Testis (tissue), 3 donors: Measurements from ENCODE around the gene BCORL1. TPM values are rescaled to one million over a fixed set of nuclear protein-coding genes. Genes with fewer than 3 reads are reported as not detected.

Source experiments
- DNase-seq: peaks from one replicate; pipeline ENCODE4 v3.0.0-alpha.2; 2019
- H3K27ac ChIP-seq, 2 donors: fragments of 200-600 bp; sonication (generic); one replicate each; pipeline ENCODE4 v1.5.1; 2019
- H3K27me3 ChIP-seq: fragments of 200-600 bp; sonication (generic); one replicate; pipeline ENCODE4 v1.5.1; 2019
- H3K36me3 ChIP-seq: fragments of 200-600 bp; sonication (generic); one replicate; pipeline ENCODE4 v1.5.1; 2017; ENCODE audit warnings: low read depth; ENCODE audit errors: missing control alignments
- H3K4me1 ChIP-seq: fragments of 200-600 bp; sonication (generic); one replicate; pipeline ENCODE4 v1.5.1; 2019
- H3K4me3 ChIP-seq, 2 donors: fragments of 200-600 bp; sonication (generic); one replicate each; pipeline ENCODE4 v1.5.1; 2017 to 2019
- H3K9me3 ChIP-seq: fragments of 200-600 bp; sonication (generic); one replicate; pipeline ENCODE4 v1.5.1; 2017
- CTCF ChIP-seq, 3 experiments: fragments of 450-650 bp in 2 of 3; fragments of 200-600 bp in 1 of 3; sonication (generic) in 1 of 3; IDR thresholded peaks; one replicate each; pipeline ENCODE4 v1.5.1; 2016 to 2019; ENCODE audit warnings: antibody characterized with exemption in 3 of 3, mild to moderate bottlenecking in 2 of 3, moderate library complexity in 1 of 3
- POLR2A ChIP-seq: fragments of 450-650 bp; IDR thresholded peaks from one replicate; pipeline ENCODE4 v1.6.1; 2017; ENCODE audit warnings: antibody characterized with exemption, mild to moderate bottlenecking, moderate library complexity
- WGBS, 2 donors: methylation state at CpG; one replicate each; pipeline ENCODE4 v1.1.5; 2018; 5-methylcytosine and 5-hydroxymethylcytosine counted together
- intact Hi-C: fragments of 100-400 bp; cut with DNase I; formaldehyde crosslinking; loops from one replicate; pipeline ENCODE4 v1.15.1; 2023; ENCODE audit warnings: low total_unique reads
- polyA plus RNA-seq: library from polyadenylated mRNA; stranded (reverse); fragments of 350-450 nt; fragmentation: Illumina TruSeq; extraction: RNeasy Lipid Tissue Mini Kit (QIAGEN cat#74804); gene quantifications from one replicate; pipeline ENCODE4 v1.2.3, GENCODE V29; 2014; ENCODE audit warnings: low read depth, low replicate concordance; ENCODE audit not compliant: insufficient read depth
- total RNA-seq, 2 donors: library from RNA; depleted of rRNA; stranded (reverse); fragments of >200 nt; gene quantifications; one replicate each; pipeline ENCODE4 v1.2.3, GENCODE V29; 2016

BCORL1 gene
- total and polyA plus RNA-seq, 3 donors from 2014 or later = 27.7 to 33.1 (median 32.3) TPM

GRCh38 chrX:130018143-130018542, 35.7 kb downstream of the BCORL1 start:
- intact Hi-C loops = no loop called here
- TF ChIP-seq POLR2A (no peak), CTCF (IDR thresholded peaks at IDR 0.05) (no peak)
- no peak for DNase-seq
- no peak overlapping the region for H3K27ac ChIP-seq
- H3K4me3 ChIP-seq = no peak overlapping the region
- no peaks in the 10 kb centered on the region for H3K36me3 ChIP-seq
- H3K9me3 ChIP-seq = no peaks in the 10 kb centered on the region
- H3K4me1 ChIP-seq = peaks cover 3% of the 10 kb centered on the region
- H3K27me3 ChIP-seq = no peaks in the 10 kb centered on the region
- WGBS, 2 donors = 70 to 74% methylated on average over 1 of the region's 1 CpG

- Histone ChIP-seq H3K9me3 (no peaks in the 10 kb centered on the region), H3K27me3 (no peaks in the 10 kb centered on the region), H3K36me3 (no peaks in the 10 kb centered on the region), H3K27ac (no peak overlapping the region), H3K4me1 (peaks cover 3% of the 10 kb centered on the region), H3K4me3 (no peak overlapping the region)
- intact Hi-C loops = no loop called here
- no peak for DNase-seq
- 73 to 86% methylated on average over 2 to 10 of the region's 15 CpGs for WGBS, 2 donors
- no peak for TF ChIP-seq POLR2A
- TF ChIP-seq CTCF (IDR thresholded peaks at IDR 0.05) = no peak
Measured at GRCh38 chrX:130020661-130021324, 38.4 kb downstream of the BCORL1 start.

GRCh38 chrX:130024127-130024526, 41.7 kb downstream of the BCORL1 start:
- Histone ChIP-seq H3K4me1 (peaks cover 3% of the 10 kb centered on the region), H3K9me3 (no peaks in the 10 kb centered on the region), H3K36me3 (no peaks in the 10 kb centered on the region), H3K4me3 (no peak overlapping the region), H3K27me3 (no peaks in the 10 kb centered on the region), H3K27ac (no peak overlapping the region)
- DNase-seq = peak; percentile 63
- 30 to 51% methylated on average over 8 to 9 of the region's 9 CpGs for WGBS, 2 donors
- no peak for TF ChIP-seq CTCF (IDR thresholded peaks at IDR 0.05)
- no peak for TF ChIP-seq POLR2A
- intact Hi-C loops = no loop called here

GRCh38 chrX:130025256-130025655, 42.8 kb downstream of the BCORL1 start:
- no peaks in the 10 kb centered on the region for H3K27me3 ChIP-seq
- DNase-seq = no peak
- no peak overlapping the region for H3K27ac ChIP-seq
- WGBS, 2 donors = 79 to 93% methylated on average over 3 to 16 of the region's 19 CpGs
- no peaks in the 10 kb centered on the region for H3K4me1 ChIP-seq
- H3K9me3 ChIP-seq = no peaks in the 10 kb centered on the region
- H3K36me3 ChIP-seq = no peaks in the 10 kb centered on the region
- no peak overlapping the region for H3K4me3 ChIP-seq
- TF ChIP-seq POLR2A (no peak), CTCF (IDR thresholded peaks at IDR 0.05) (no peak)
- intact Hi-C loops = no loop called here

- H3K27ac ChIP-seq = no peak overlapping the region
- DNase-seq = no peak
- TF ChIP-seq CTCF (IDR thresholded peaks at IDR 0.05) (no peak), POLR2A (no peak)
- no peaks in the 10 kb centered on the region for H3K9me3 ChIP-seq
- no peaks in the 10 kb centered on the region for H3K27me3 ChIP-seq
- H3K4me1 ChIP-seq = no peaks in the 10 kb centered on the region
- H3K4me3 ChIP-seq = no peak overlapping the region
- WGBS, 2 donors = 79 to 100% methylated on average over 3 to 4 of the region's 4 CpGs
- no peaks in the 10 kb centered on the region for H3K36me3 ChIP-seq
- intact Hi-C loops = no loop called here
Measured at GRCh38 chrX:130027569-130027968, 45.1 kb downstream of the BCORL1 start.
